Measurements from ENCODE around the gene PLA1A. TPM values are rescaled to one million over a fixed set of nuclear protein-coding genes. Genes with fewer than 3 reads are reported as not detected.

The PLA1A gene
- total and polyA plus RNA-seq, 10 of the 15 experiments (the other 5 are each of a cell fraction or from before 2014, with no cell fraction given): 2.9 to 106 (median 4.8) TPM

DNA sequence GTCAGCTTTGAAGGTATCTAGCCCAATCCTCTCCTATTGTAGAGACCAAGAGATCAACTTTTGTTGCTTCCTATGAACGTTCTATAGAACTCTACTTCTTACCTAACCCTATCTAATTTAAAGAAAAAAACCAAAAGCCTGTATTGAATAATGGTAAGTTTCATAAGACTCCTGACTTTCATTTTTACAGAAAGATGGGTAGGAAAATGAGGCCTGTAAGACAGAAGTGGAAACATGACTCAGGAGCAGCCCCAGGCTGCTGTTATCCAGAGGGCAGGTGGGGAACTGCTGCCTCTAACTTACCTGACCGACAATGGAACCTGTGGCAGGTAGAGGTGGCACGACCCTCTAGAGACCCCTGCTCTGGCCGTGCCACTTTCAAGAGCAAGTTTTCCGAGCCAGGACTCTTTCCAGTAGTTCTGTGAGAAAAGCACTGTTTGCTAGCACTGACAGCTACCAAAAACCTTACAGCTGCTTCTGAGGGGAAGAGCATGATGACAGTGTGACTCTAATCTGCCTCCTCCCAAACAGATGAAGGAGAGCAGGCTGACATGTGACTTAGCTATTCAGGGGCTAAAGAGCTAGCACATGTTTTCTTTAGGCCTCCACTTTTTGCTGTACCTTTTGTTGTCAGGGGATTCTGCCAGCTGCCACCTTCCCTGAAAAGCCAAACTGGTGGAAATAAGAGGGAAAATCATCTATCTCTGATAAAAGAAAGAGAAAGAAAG is 45.2 kb downstream of the PLA1A start:
- H3K4me1 ChIP-seq (ENCODE audit: control insufficient read depth, insufficient read depth, low read length): peaks cover 21% of the 10 kb centered on the region
- no TSS peak for BruUV-seq (replicated peaks)
- H4K20me1 ChIP-seq (ENCODE audit: control insufficient read depth, insufficient read depth): no peaks in the 10 kb centered on the region
- SMC1A ChIA-PET (ENCODE audit: uncharacterized antibody, unreplicated experiment): interaction anchor here (0.8 to 3.1 kb wide), 9 partner anchors 12 to 87 kb away, joined by 3 to 12 read pairs (median 4); partner anchors contain the start of gene COX17
- WGBS (ENCODE audit: insufficient coverage, insufficient replicate concordance, low lambda C conversion rate, missing lambda C conversion rate): 37% methylated on average over 5 of the region's 5 CpGs
- H2AFZ ChIP-seq (ENCODE audit: control insufficient read depth, low read depth, low read length): no peak overlapping the region
- ATAC-seq (no peak), FAIRE-seq (no peak), DNase-seq (ENCODE audit: low read depth, low spot score) (no peak)
- H3K27me3 ChIP-seq (replicated peaks in 1 of 2; ENCODE audit: control insufficient read depth in 2 of 2, insufficient read depth in 2 of 2, low read length in 1 of 2): no peaks in the 10 kb centered on the region
- in situ Hi-C loops (cut with MboI): no loop called here
- no peak overlapping the region for H3K27ac ChIP-seq (ENCODE audit: control insufficient read depth, insufficient read depth)
- H3K36me3 ChIP-seq (ENCODE audit: control insufficient read depth in 2 of 2, insufficient read depth in 2 of 2, low read length in 1 of 2): peaks cover 2% of the 10 kb centered on the region in 2 experiments; a peak in 2 of 4 replicates
- H3K4me2 ChIP-seq (ENCODE audit: control insufficient read depth, insufficient read depth): no peak overlapping the region
- no peaks in the 10 kb centered on the region for H3K79me2 ChIP-seq (ENCODE audit: control insufficient read depth, insufficient read depth, low read length)
- CTCF ChIA-PET: interaction anchor here (0.8 to 2.6 kb wide), 5 partner anchors 8 to 42 kb away, joined by 3 to 7 read pairs (median 4); no protein-coding TSS in a partner anchor
- H3K4me3 ChIP-seq: no peak overlapping the region
- RAD21 ChIA-PET (ENCODE audit: unreplicated experiment): interaction anchor here (1.6 kb wide), 1 partner anchor 16 kb away, joined by 4 read pairs; no protein-coding TSS in a partner anchor
- H3K9me3 ChIP-seq (replicated peaks; ENCODE audit: control insufficient read depth, insufficient read depth, low read length): no peaks in the 10 kb centered on the region; the same call in 2 of the 3 replicates
- intact Hi-C loops (cut with micrococcal nuclease; ENCODE audit: unreplicated experiment): no loop called here
- POLR2A ChIA-PET: interaction anchor here (0.9 to 1.5 kb wide), 3 partner anchors 15 to 33 kb away, joined by 3 to 4 read pairs (median 3); no protein-coding TSS in a partner anchor
- no peak overlapping the region for H3K9ac ChIP-seq (ENCODE audit: control insufficient read depth, insufficient read depth, low read length)
- 0 out of 2 replicates have a peak, but pooled peaks have one; percentile 32 for TF ChIP-seq CREB1 (IDR thresholded peaks at IDR 0.05; ENCODE audit: low read depth)
- no peak for TF ChIP-seq ATF7 (IDR thresholded peaks at IDR 0.05; ENCODE audit: low read depth)
- TF ChIP-seq SKIL (IDR thresholded peaks at IDR 0.05; ENCODE audit: low read depth, poor library complexity, severe bottlenecking): no peak
- no peak for TF ChIP-seq POLR2AphosphoS5 (IDR thresholded peaks at IDR 0.05; ENCODE audit: low read length)
- TF ChIP-seq BCLAF1 (IDR thresholded peaks at IDR 0.05): no peak
- no peak for TF ChIP-seq CHD1 (IDR thresholded peaks at IDR 0.05; ENCODE audit: low read depth, low read length)
- TF ChIP-seq BMI1 (IDR thresholded peaks at IDR 0.05; ENCODE audit: borderline replicate concordance): no peak
- TF ChIP-seq POU2F2 (IDR thresholded peaks at IDR 0.05; ENCODE audit: borderline replicate concordance, low read depth, low read length): no peak
- no peak for TF ChIP-seq NFXL1 (IDR thresholded peaks at IDR 0.05; ENCODE audit: borderline replicate concordance)
- TF ChIP-seq TAF1 (IDR thresholded peaks at IDR 0.05; ENCODE audit: borderline replicate concordance, low read depth, low read length): no peak
- peak; percentile 44; the same call in 1 of the 2 replicates for TF ChIP-seq JUNB (IDR thresholded peaks at IDR 0.05)
- peak; percentile 46; the same call in 1 of the 2 replicates for TF ChIP-seq ZNF687 (IDR thresholded peaks at IDR 0.05)

Measured in GM12878 (cell line).